Parathyroid adenoma (tissue), 2 donors: Measurements from ENCODE around the gene BBC3.
A peak's percentile ranks its signal among the peaks of the same experiment; 100 is the strongest.

Experiments
- H2AFZ ChIP-seq: fragments of 300-600 bp; sonication (generic); one replicate; pipeline ENCODE4 v1.7.0; 2017; ENCODE audit warnings: antibody characterized with exemption, mild to moderate bottlenecking
- H3K27ac ChIP-seq: fragments of 300-600 bp; sonication (generic); one replicate; pipeline ENCODE4 v1.7.0; 2017
- H3K27me3 ChIP-seq: fragments of 300-600 bp; sonication (generic); one replicate; pipeline ENCODE4 v1.7.0; 2017; ENCODE audit warnings: low read length; ENCODE audit not compliant: control insufficient read depth, insufficient read depth
- H3K36me3 ChIP-seq: fragments of 300-600 bp; sonication (generic); one replicate; pipeline ENCODE4 v1.7.0; 2017; ENCODE audit warnings: low read length; ENCODE audit not compliant: control insufficient read depth, insufficient read depth
- H3K4me1 ChIP-seq: fragments of 300-600 bp; sonication (generic); one replicate; pipeline ENCODE4 v1.7.0; 2017; ENCODE audit warnings: control low read depth
- H3K4me2 ChIP-seq: fragments of 300-600 bp; sonication (generic); one replicate; pipeline ENCODE4 v1.7.0; 2017; ENCODE audit warnings: low read length
- H3K4me3 ChIP-seq: fragments of 300-600 bp; sonication (generic); one replicate; pipeline ENCODE4 v1.7.0; 2017; ENCODE audit warnings: low read depth, low read length
- H3K79me2 ChIP-seq: fragments of 300-600 bp; sonication (generic); one replicate; pipeline ENCODE4 v1.7.0; 2017; ENCODE audit warnings: control low read depth
- H3K9ac ChIP-seq: fragments of 300-600 bp; sonication (generic); one replicate; pipeline ENCODE4 v1.7.0; 2017; ENCODE audit warnings: mild to moderate bottlenecking
- H3K9me3 ChIP-seq: fragments of 300-600 bp; sonication (generic); one replicate; pipeline ENCODE4 v1.7.0; 2017; ENCODE audit warnings: low read length; ENCODE audit not compliant: control insufficient read depth
- CTCF ChIP-seq: fragments of 300-600 bp; sonication (generic); IDR thresholded peaks from one replicate; pipeline ENCODE4 v1.7.0; 2017; ENCODE audit warnings: antibody characterized with exemption, mild to moderate bottlenecking
- donor health status: primary hyperparathyroidism.

BBC3 gene

GRCh38 chr19:47209319-47210179 is 21.4 kb downstream of the BBC3 start:
- Histone ChIP-seq H3K27ac (no peak overlapping the region), H2AFZ (no peak overlapping the region), H3K36me3 (no peaks in the 10 kb centered on the region), H3K27me3 (no peaks in the 10 kb centered on the region), H3K4me3 (no peak overlapping the region), H3K4me1 (peaks cover 8% of the 10 kb centered on the region), H3K9me3 (no peaks in the 10 kb centered on the region), H3K9ac (no peak overlapping the region), H3K4me2 (no peak overlapping the region), H3K79me2 (no peaks in the 10 kb centered on the region)
- no peak for TF ChIP-seq CTCF

- Histone ChIP-seq H3K36me3 (no peaks in the 10 kb centered on the region), H3K9me3 (no peaks in the 10 kb centered on the region), H3K4me2 (no peak overlapping the region), H3K27ac (peak overlapping the region; percentile 34), H3K79me2 (peaks cover 2% of the 10 kb centered on the region), H3K27me3 (no peaks in the 10 kb centered on the region), H3K9ac (no peak overlapping the region), H3K4me3 (no peak overlapping the region), H2AFZ (no peak overlapping the region), H3K4me1 (peaks cover 13% of the 10 kb centered on the region)
- no peak for TF ChIP-seq CTCF
Observed at GRCh38 chr19:47203254-47203653, 27.7 kb downstream of the BBC3 start.

GRCh38 chr19:47200530-47200929 is 30.5 kb downstream of the BBC3 start:
- Histone ChIP-seq H3K9me3 (no peaks in the 10 kb centered on the region), H2AFZ (no peak overlapping the region), H3K36me3 (no peaks in the 10 kb centered on the region), H3K27ac (no peak overlapping the region), H3K79me2 (peaks cover 2% of the 10 kb centered on the region), H3K9ac (no peak overlapping the region), H3K27me3 (no peaks in the 10 kb centered on the region), H3K4me2 (no peak overlapping the region), H3K4me1 (peaks cover 13% of the 10 kb centered on the region), H3K4me3 (no peak overlapping the region)
- no peak for TF ChIP-seq CTCF

GRCh38 chr19:47197141-47197540 is 33.9 kb downstream of the BBC3 start:
- no peak overlapping the region for H3K27ac ChIP-seq
- no peak for TF ChIP-seq CTCF

GRCh38 chr19:47195434-47195833 is 35.6 kb downstream of the BBC3 start:
- Histone ChIP-seq H3K79me2 (peaks cover 2% of the 10 kb centered on the region), H2AFZ (no peak overlapping the region), H3K9ac (no peak overlapping the region), H3K4me1 (peaks cover 4% of the 10 kb centered on the region), H3K9me3 (no peaks in the 10 kb centered on the region), H3K27me3 (no peaks in the 10 kb centered on the region), H3K4me3 (no peak overlapping the region), H3K4me2 (no peak overlapping the region), H3K27ac (no peak overlapping the region), H3K36me3 (no peaks in the 10 kb centered on the region)
- TF ChIP-seq CTCF, result no peak

More at GRCh38 chr19:47197141-47197540, 33.9 kb downstream of the BBC3 start:
- Histone ChIP-seq H3K36me3 (no peaks in the 10 kb centered on the region), H2AFZ (no peak overlapping the region), H3K4me3 (no peak overlapping the region), H3K9me3 (no peaks in the 10 kb centered on the region), H3K4me2 (no peak overlapping the region), H3K79me2 (peaks cover 2% of the 10 kb centered on the region), H3K27me3 (no peaks in the 10 kb centered on the region), H3K9ac (no peak overlapping the region), H3K4me1 (no peaks in the 10 kb centered on the region)
